ENCODE measurements around the gene DIP2B. TPM values are rescaled to one million over a fixed set of nuclear protein-coding genes. Genes with fewer than 3 reads are reported as not detected.

Gene DIP2B
- total and polyA plus RNA-seq, 2 of the 13 experiments (the other 11 are each of a cell fraction or from before 2014, with no cell fraction given), result 32.1 to 35.8 TPM

DNA sequence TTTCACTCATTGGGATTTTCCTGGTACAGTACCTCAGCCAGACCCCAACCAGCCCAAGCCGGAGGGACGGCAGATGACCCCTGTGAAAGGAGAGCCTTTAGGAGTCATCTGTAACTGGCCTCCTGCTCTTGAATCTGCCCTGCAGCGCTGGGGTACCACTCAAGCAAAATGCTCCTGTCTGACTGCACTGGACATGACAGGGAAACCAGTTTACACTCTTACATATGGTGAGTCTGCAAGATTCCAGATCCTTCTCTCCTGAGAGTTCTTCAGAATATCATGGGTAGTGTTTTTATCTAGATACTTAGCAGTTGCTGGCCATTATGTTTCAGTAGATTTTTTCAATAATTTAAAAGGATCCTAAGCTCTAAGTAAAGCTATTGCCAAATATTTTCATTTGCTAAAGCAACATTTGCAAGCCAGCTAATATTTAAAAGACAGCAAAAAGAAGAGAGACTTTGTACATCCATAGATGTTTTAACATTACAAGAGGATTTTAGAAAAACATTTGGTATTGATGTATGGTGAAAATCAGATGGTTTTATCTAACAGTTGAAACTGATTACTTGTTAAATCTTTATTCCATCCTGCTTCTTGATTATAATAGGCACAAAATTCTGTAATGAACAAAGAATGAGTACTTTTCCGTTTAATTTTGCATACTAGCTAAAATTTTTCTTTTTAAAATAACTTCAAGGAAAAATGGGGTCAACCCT is 174.0 kb downstream of the DIP2B start (continued):
- TF ChIP-seq ZNF589 (CRISPR knock-in tag; conservative IDR thresholded peaks at IDR 0.05), result no peak

DNA sequence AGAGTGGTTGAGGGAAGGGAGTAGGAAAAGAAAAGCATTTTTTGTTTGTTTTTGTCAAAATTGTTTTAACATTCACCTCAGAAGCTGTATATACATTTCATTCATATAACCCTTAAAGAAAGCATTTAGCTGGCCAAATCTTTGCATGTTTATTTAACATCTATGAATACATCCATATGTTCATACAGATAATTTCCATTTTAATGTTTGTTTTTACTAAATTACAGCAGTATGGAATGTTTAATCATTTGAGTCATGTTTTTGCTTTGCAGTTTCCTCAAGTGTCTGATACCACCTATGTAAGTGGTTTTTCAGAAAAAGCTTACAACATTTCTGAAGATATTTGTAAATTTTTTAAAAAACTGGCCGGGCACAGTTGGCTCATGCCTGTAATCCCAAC is 174.8 kb downstream of the DIP2B start:
- CTCF ChIA-PET (ENCODE audit: low intra/inter-chr PET ratio, low total read pairs), result no interaction called here

More for the DNA sequence above, 174.8 kb downstream of the DIP2B start:
- no peak for FAIRE-seq
- DNase-seq (ENCODE audit: low spot score), result no peak
- intact Hi-C loops (cut with micrococcal nuclease; ENCODE audit: unreplicated experiment) (no loop called here), in situ Hi-C loops (cut with HindIII; ENCODE audit: extremely low pct_ligation_motif_present, low pct_unique_long_range_greater_than_20kb) (no loop called here)
- 100% methylated on average over 1 of the region's 1 CpG for WGBS (ENCODE audit: low lambda C conversion rate)
- Histone ChIP-seq H3K27ac (ENCODE audit: extremely low read length, insufficient read depth, low read length) (no peak overlapping the region), H4K20me1 (ENCODE audit: insufficient read depth, low read length) (no peaks in the 10 kb centered on the region; the same call in 1 of the 2 replicates), H3K79me2 (ENCODE audit: insufficient read depth, low read length) (no peaks in the 10 kb centered on the region), H2AFZ (ENCODE audit: low read length) (no peak overlapping the region), H3K9me3 (ENCODE audit: low read length) (no peaks in the 10 kb centered on the region), H3K27me3 (ENCODE audit: control insufficient read depth in 1 of 2, insufficient read depth in 2 of 2, low read length in 2 of 2) (no peaks in the 10 kb centered on the region), H3K9ac (ENCODE audit: insufficient read depth, low read depth, low read length) (no peak overlapping the region), H3K4me2 (ENCODE audit: low read depth, low read length) (no peak overlapping the region), H3K4me1 (ENCODE audit: insufficient read depth, low read length) (no peaks in the 10 kb centered on the region), H3K4me3 (replicated peaks in 1 of 3; ENCODE audit: insufficient read depth in 1 of 3, low read depth in 2 of 3, low read length in 3 of 3) (no peak overlapping the region), H3K36me3 (replicated peaks in 1 of 2; ENCODE audit: control insufficient read depth in 1 of 2, insufficient read depth in 2 of 2, low read length in 2 of 2) (peaks cover 24 to 83% of the 10 kb centered on the region in 2 experiments)
- ATAC-seq, result no peak
- no peak for TF ChIP-seq ETV6 (CRISPR knock-in tag; conservative IDR thresholded peaks at IDR 0.05)
- no peak for TF ChIP-seq ZBTB26 (CRISPR knock-in tag; IDR thresholded peaks at IDR 0.05; ENCODE audit: borderline replicate concordance)
- TF ChIP-seq PRPF4 (IDR thresholded peaks at IDR 0.05; ENCODE audit: low read depth, low read length, poor library complexity, severe bottlenecking), result no peak
- TF ChIP-seq MYNN (CRISPR knock-in tag; IDR thresholded peaks at IDR 0.05; ENCODE audit: low read depth), result no peak
- TF ChIP-seq SRSF4 (IDR thresholded peaks at IDR 0.05; ENCODE audit: low read depth, low read length, poor library complexity, severe bottlenecking), result no peak
- TF ChIP-seq SUZ12 (IDR thresholded peaks at IDR 0.05; ENCODE audit: low read depth, low read length), result no peak
- no peak for TF ChIP-seq ZNF326 (CRISPR knock-in tag; IDR thresholded peaks at IDR 0.05; ENCODE audit: borderline replicate concordance)
- TF ChIP-seq, protein P1, sequence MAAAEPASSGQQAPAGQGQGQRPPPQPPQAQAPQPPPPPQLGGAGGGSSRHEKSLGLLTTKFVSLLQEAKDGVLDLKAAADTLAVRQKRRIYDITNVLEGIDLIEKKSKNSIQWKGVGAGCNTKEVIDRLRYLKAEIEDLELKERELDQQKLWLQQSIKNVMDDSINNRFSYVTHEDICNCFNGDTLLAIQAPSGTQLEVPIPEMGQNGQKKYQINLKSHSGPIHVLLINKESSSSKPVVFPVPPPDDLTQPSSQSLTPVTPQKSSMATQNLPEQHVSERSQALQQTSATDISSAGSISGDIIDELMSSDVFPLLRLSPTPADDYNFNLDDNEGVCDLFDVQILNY (CRISPR knock-in tag; conservative IDR thresholded peaks at IDR 0.05), result no peak
- TF ChIP-seq FOXM1 (CRISPR knock-in tag; IDR thresholded peaks at IDR 0.05), result no peak
- no TSS peak for BruUV-seq (replicated peaks)
- POLR2A ChIA-PET, result no interaction called here
